Chondrocyte (in vitro differentiated cells): ENCODE results near the gene OR2M2. TPM values are rescaled to one million over a fixed set of nuclear protein-coding genes. Genes with fewer than 3 reads are reported as not detected.

ENCODE experiments used
- DNase-seq: peaks from one replicate; pipeline ENCODE4 v3.0.0; 2021; ENCODE audit warnings: mixed read lengths, low spot score
- H3K27ac Mint-ChIP-seq: one replicate; pipeline ENCODE4 v1.8.0; 2021; ENCODE audit warnings: mild to moderate bottlenecking, moderate library complexity, mixed read lengths; ENCODE audit not compliant: unreplicated experiment
- H3K27me3 Mint-ChIP-seq: 2 replicates; pipeline ENCODE4 v1.8.0; 2021; ENCODE audit warnings: low read depth, mixed read lengths
- H3K36me3 Mint-ChIP-seq: 2 replicates; pipeline ENCODE4 v1.8.0; 2021; ENCODE audit warnings: low read depth, mixed read lengths
- H3K4me1 Mint-ChIP-seq: 2 replicates; pipeline ENCODE4 v1.8.0; 2021; ENCODE audit warnings: low read depth, mild to moderate bottlenecking, mixed read lengths
- H3K4me3 Mint-ChIP-seq: one replicate; pipeline ENCODE4 v1.8.0; 2021; ENCODE audit warnings: mild to moderate bottlenecking, moderate library complexity, mixed read lengths; ENCODE audit not compliant: unreplicated experiment
- H3K9me3 Mint-ChIP-seq: 2 replicates; pipeline ENCODE4 v1.8.0; 2021; ENCODE audit warnings: low read depth, mixed read lengths
- total RNA-seq: library from RNA; stranded (reverse); gene quantifications from 3 replicates; pipeline ENCODE4 v1.2.1, GENCODE V29; 2021
- TF ChIP-seq, protein P1 (sequence below): fragments of 200-600 bp; sonication (generic); IDR thresholded peaks from 2 replicates; pipeline ENCODE4 v1.5.0; 2021; ENCODE audit warnings: antibody characterized with exemption, mild to moderate bottlenecking, moderate library complexity

OR2M2 gene
- total RNA-seq, 1 donor from 2014 or later = not detected

DNA sequence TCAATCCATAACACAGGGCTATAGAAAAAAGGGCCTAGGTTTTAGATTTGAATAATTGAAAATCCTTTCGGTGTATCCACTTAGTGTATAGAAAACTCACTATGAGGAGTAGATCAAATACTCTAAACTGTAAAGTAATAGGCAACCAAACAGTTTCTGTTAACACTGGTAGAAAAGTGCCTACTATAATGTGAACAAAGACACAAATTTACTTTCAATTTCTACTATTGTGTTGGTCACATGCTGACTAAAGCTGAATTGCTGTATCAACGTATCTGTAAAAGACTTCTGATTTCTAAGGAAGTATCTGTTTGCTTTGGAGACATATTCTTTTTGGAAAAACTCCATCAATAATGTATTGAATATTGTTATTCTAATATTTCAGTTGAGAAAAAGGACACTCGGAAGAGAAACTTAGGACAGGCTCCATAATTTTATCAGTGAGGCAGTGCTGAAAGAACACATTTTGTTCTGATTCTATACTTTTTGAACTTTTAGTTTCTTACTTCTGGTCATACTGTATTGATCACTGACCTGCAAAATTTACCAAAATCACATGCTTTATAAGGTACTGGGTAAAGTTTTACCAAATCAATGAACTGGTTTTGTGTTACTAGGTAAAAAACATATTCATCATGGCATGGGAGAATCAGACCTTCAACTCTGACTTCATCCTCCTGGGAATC is 30.0 kb upstream of the OR2M2 start, which contains the start of gene OR2M5:
Gene OR2M5, plus strand, starts transcription at position 636 of the 686 bp plus-strand sequence. Its CDS starts 0 bp downstream, at position 636.
- Mint-ChIP-seq H3K36me3 (no peaks in the 10 kb centered on the region), H3K27ac (no peak within 1 kb of the TSS), H3K4me1 (no peaks in the 10 kb centered on the region), H3K9me3 (peaks cover 65% of the 10 kb centered on the region), H3K27me3 (no peaks in the 10 kb centered on the region), H3K4me3 (no peak within 1 kb of the TSS)
- DNase-seq = no peak
- TF ChIP-seq, protein P1, sequence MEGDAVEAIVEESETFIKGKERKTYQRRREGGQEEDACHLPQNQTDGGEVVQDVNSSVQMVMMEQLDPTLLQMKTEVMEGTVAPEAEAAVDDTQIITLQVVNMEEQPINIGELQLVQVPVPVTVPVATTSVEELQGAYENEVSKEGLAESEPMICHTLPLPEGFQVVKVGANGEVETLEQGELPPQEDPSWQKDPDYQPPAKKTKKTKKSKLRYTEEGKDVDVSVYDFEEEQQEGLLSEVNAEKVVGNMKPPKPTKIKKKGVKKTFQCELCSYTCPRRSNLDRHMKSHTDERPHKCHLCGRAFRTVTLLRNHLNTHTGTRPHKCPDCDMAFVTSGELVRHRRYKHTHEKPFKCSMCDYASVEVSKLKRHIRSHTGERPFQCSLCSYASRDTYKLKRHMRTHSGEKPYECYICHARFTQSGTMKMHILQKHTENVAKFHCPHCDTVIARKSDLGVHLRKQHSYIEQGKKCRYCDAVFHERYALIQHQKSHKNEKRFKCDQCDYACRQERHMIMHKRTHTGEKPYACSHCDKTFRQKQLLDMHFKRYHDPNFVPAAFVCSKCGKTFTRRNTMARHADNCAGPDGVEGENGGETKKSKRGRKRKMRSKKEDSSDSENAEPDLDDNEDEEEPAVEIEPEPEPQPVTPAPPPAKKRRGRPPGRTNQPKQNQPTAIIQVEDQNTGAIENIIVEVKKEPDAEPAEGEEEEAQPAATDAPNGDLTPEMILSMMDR = no peak

DNA sequence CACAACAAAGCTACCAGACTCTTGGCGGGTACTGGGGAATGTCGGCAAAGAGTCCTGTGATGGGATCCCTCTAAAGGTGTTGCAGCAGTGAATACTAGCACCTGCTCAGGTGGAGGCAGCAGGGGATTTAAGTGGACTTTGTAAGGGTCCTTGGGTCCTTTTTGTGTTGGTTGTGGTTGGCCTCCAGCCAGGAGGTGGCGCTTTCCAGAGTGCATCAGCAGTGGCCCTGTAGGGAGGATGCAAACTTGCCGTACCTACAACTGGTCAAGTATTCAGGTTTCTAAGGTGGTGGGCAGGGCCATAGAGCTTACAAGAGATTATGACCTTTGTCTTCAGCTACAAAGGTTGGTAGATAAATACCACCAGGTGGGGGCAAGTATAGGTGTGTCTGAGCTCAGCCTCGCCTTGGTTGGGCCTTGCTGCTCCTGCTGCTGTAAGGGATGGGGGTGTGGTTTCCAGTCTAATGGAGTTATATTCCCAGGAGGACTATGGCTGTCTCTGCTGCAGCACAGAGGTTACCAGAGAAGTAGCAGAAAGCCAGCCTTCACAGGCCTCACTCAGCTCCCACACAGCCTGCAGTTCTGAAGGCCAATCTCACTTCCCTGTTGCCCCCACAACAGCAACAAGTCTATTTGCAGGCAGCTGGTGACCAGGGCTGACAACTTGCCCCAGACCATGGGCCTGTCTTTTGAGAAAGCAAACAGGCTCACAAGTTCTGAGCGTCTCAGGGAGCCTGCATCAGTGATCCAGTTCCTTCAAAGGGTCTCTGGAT is 22.4 kb upstream of the OR2M2 start:
- no peaks in the 10 kb centered on the region for H3K4me1 Mint-ChIP-seq
- TF ChIP-seq, protein P1 = no peak
- no peaks in the 10 kb centered on the region for H3K36me3 Mint-ChIP-seq
- H3K9me3 Mint-ChIP-seq = peaks cover 60% of the 10 kb centered on the region
- DNase-seq = no peak
- H3K4me3 Mint-ChIP-seq = no peak overlapping the region
- no peaks in the 10 kb centered on the region for H3K27me3 Mint-ChIP-seq
- no peak overlapping the region for H3K27ac Mint-ChIP-seq

DNA sequence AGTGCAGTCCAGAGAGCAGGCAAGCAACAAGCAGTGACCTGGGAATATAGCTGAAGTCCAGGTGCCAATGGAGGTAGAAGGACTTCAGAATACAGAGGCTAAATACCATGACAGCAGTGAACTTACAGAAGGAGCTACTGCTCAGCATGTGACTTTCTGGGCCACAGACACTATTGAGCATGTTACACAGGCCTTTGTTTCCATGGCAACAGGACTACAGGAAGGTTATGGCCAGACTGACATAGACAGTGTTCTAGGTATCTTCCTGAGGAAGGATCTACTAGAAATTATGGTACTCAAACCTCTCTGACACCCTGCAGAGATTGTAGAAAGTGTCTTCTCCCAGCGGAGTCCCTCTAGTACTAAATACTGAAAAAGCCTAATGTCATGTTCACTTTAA is 18.7 kb upstream of the OR2M2 start:
- Mint-ChIP-seq H3K4me1 (no peaks in the 10 kb centered on the region), H3K27me3 (no peaks in the 10 kb centered on the region), H3K36me3 (no peaks in the 10 kb centered on the region), H3K4me3 (no peak overlapping the region), H3K27ac (no peak overlapping the region), H3K9me3 (peaks cover 38% of the 10 kb centered on the region)
- no peak for DNase-seq
- TF ChIP-seq, protein P1 = no peak

DNA sequence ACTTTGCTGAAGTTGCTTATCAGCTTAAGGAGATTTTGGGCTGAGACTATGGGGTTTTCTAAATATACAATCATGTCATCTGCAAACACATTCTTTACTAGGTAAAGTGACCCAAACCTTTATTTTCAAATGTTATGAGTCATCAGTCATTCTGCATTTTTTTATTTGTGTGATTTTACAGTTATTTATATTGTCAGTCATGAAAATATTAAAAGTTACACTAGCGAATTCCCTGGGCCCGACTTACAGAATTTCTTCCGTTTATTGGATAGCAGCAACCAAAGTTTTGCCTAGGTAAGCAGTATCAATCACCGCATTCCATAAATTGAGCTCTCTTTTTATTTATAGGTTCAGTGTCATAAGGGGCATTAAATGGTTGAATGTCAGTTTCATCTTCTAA is 15.9 kb upstream of the OR2M2 start:
- H3K36me3 Mint-ChIP-seq = no peaks in the 10 kb centered on the region
- H3K27ac Mint-ChIP-seq = no peak overlapping the region
- no peaks in the 10 kb centered on the region for H3K4me1 Mint-ChIP-seq
- H3K9me3 Mint-ChIP-seq = peaks cover 25% of the 10 kb centered on the region
- TF ChIP-seq, protein P1 = no peak
- no peak for DNase-seq
- H3K4me3 Mint-ChIP-seq = no peak overlapping the region
- no peaks in the 10 kb centered on the region for H3K27me3 Mint-ChIP-seq

DNA sequence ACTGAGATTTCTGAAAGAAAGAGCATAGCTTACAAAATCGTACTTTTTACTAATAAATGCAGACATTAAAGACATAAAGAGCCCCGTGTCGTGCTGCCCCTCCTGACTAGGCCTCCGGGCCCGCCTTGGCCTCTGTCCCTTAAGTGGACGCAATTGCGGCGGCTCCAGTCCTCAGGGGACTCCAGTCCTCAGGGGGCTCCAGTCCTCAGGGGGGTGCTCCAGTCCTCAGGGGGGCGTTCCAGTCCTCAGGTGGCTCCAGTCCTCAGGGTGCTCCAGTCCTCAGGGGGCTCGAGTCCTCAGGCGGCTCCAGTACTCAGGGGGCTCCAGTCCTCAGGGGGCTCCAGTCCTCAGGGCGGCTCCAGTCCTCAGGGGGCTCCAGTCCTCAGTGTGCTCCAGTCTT is 10.6 kb upstream of the OR2M2 start:
- peaks cover 26% of the 10 kb centered on the region for H3K9me3 Mint-ChIP-seq
- TF ChIP-seq, protein P1 = no peak
- H3K4me1 Mint-ChIP-seq = no peaks in the 10 kb centered on the region
- no peak for DNase-seq
- H3K36me3 Mint-ChIP-seq = no peaks in the 10 kb centered on the region
- no peak overlapping the region for H3K4me3 Mint-ChIP-seq
- no peak overlapping the region for H3K27ac Mint-ChIP-seq
- no peaks in the 10 kb centered on the region for H3K27me3 Mint-ChIP-seq
